Measurements from ENCODE around the gene TNFSF13.

TNFSF13 gene

DNA sequence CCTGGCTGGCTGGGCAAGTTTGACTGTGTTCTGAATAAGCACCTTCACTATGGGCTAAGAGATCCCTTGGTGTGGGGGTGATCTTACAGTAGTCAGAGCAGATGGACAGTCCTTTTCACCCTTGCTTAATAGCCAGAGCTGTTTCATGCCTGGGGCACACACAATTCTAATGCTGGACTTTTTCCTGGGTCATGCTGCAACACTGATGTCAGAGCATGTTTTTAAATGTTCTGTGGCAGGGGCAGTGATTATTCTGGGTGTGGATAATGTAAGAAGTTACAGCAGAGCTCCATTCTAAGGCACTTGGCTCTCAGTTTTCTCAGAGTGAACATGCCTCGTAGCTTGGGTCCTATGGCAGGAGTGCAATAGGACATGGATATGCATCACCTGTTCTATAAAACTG, 16.9 kb downstream of the TNFSF13 start:
- Histone ChIP-seq H3K4me2 (ENCODE audit: low read depth, low read length, poor library complexity, severe bottlenecking) (peak overlapping the region; percentile 71), H3K36me3 (ENCODE audit: low read length) (peaks cover 38% of the 10 kb centered on the region), H3K9ac (ENCODE audit: low read length) (no peak overlapping the region; the same call in 1 of the 2 replicates), H3F3A (ENCODE audit: insufficient read depth) (peaks cover 87% of the 10 kb centered on the region), H3K9me2 (replicated peaks; ENCODE audit: insufficient read depth, low read length) (no peaks in the 10 kb centered on the region), H3K79me2 (ENCODE audit: insufficient read depth, low read length) (peaks cover 35% of the 10 kb centered on the region), H2AFZ (ENCODE audit: low read depth, low read length, severe bottlenecking) (no peak overlapping the region), H3K27me3 (ENCODE audit: low read length) (no peaks in the 10 kb centered on the region), H3K9me3 (ENCODE audit: insufficient read depth, low read length) (no peaks in the 10 kb centered on the region), H3K4me3 (ENCODE audit: insufficient read depth, low read length, poor library complexity, severe bottlenecking) (no peak overlapping the region), H3K27ac (ENCODE audit: low read depth, low read length) (peak overlapping the region; percentile 4; the same call in 1 of the 2 replicates), H4K20me1 (ENCODE audit: low read depth, low read length) (peaks cover 32% of the 10 kb centered on the region)
- no peak for TF ChIP-seq EZH2phosphoT487 (conservative IDR thresholded peaks at IDR 0.05; ENCODE audit: low read length)
- TF ChIP-seq, protein P1, sequence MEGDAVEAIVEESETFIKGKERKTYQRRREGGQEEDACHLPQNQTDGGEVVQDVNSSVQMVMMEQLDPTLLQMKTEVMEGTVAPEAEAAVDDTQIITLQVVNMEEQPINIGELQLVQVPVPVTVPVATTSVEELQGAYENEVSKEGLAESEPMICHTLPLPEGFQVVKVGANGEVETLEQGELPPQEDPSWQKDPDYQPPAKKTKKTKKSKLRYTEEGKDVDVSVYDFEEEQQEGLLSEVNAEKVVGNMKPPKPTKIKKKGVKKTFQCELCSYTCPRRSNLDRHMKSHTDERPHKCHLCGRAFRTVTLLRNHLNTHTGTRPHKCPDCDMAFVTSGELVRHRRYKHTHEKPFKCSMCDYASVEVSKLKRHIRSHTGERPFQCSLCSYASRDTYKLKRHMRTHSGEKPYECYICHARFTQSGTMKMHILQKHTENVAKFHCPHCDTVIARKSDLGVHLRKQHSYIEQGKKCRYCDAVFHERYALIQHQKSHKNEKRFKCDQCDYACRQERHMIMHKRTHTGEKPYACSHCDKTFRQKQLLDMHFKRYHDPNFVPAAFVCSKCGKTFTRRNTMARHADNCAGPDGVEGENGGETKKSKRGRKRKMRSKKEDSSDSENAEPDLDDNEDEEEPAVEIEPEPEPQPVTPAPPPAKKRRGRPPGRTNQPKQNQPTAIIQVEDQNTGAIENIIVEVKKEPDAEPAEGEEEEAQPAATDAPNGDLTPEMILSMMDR (IDR thresholded peaks at IDR 0.05; ENCODE audit: insufficient read depth, low read length, poor library complexity, severe bottlenecking) = no peak

DNA sequence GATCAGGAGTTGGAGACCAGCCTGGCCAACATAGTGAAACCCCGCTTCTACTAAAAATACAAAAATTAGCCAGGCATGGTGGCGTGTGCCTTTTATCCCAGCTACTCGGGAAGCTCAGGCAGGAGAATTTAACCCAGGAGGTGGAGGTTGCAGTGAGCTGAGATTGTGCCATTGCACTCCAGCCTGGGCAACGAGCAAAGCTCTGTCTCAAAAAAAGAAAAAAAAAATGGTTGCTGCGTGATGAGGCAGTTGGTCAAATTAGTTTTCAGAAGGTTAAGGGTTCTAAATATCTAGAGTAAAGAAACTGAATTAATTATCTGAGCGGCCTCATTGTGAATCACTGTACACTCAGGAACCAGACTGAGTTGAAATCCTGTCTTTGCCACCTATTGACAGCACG, 17.4 kb downstream of the TNFSF13 start:
- no peak overlapping the region for H3K4me3 ChIP-seq (ENCODE audit: insufficient read depth, low read length, poor library complexity, severe bottlenecking)
- H2AFZ ChIP-seq (ENCODE audit: low read depth, low read length, severe bottlenecking) = no peak overlapping the region
- no peaks in the 10 kb centered on the region for H3K27me3 ChIP-seq (ENCODE audit: low read length)
- H3F3A ChIP-seq (ENCODE audit: insufficient read depth) = peaks cover 87% of the 10 kb centered on the region
- H3K27ac ChIP-seq (ENCODE audit: low read depth, low read length) = no peak overlapping the region
- TF ChIP-seq, protein P1 (IDR thresholded peaks at IDR 0.05; ENCODE audit: insufficient read depth, low read length, poor library complexity, severe bottlenecking) = no peak
- TF ChIP-seq EZH2phosphoT487 (conservative IDR thresholded peaks at IDR 0.05; ENCODE audit: low read length) = no peak
- no peak overlapping the region for H3K4me2 ChIP-seq (ENCODE audit: low read depth, low read length, poor library complexity, severe bottlenecking)
- H3K79me2 ChIP-seq (ENCODE audit: insufficient read depth, low read length) = peaks cover 35% of the 10 kb centered on the region
- peaks cover 32% of the 10 kb centered on the region for H4K20me1 ChIP-seq (ENCODE audit: low read depth, low read length)
- H3K9me3 ChIP-seq (ENCODE audit: insufficient read depth, low read length) = no peaks in the 10 kb centered on the region
- H3K36me3 ChIP-seq (ENCODE audit: low read length) = peaks cover 38% of the 10 kb centered on the region
- H3K9me2 ChIP-seq (replicated peaks; ENCODE audit: insufficient read depth, low read length) = no peaks in the 10 kb centered on the region
- no peak overlapping the region; the same call in 1 of the 2 replicates for H3K9ac ChIP-seq (ENCODE audit: low read length)

DNA sequence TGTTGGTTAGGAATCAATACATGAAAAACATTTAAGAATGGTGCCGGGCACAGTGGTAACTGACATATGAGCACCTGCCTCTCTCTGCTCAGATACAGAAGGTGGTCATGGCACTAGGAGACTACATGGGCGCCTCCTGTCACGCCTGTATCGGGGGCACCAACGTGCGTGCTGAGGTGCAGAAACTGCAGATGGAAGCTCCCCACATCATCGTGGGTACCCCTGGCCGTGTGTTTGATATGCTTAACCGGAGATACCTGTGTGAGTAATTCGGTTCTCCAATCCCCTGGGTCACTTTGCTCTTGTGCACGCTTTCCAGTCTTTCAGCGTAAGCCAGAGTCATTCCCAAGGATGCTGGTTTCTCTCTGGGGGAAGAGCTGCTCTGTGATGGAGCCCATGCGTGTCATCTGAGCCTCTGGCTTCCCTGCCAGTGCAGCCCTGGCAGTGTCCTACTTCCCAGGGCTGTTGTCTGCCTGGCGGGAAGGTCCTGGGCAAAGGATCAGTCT, 17.9 kb downstream of the TNFSF13 start:
- H3F3A ChIP-seq (ENCODE audit: insufficient read depth) = peaks cover 85% of the 10 kb centered on the region
- H3K36me3 ChIP-seq (ENCODE audit: low read length) = peaks cover 38% of the 10 kb centered on the region
- no peaks in the 10 kb centered on the region for H3K27me3 ChIP-seq (ENCODE audit: low read length)
- H4K20me1 ChIP-seq (ENCODE audit: low read depth, low read length) = peaks cover 32% of the 10 kb centered on the region
- H3K9me3 ChIP-seq (ENCODE audit: insufficient read depth, low read length) = no peaks in the 10 kb centered on the region
- H3K4me3 ChIP-seq (ENCODE audit: insufficient read depth, low read length, poor library complexity, severe bottlenecking) = no peak overlapping the region
- H3K9ac ChIP-seq (ENCODE audit: low read length) = no peak overlapping the region
- H3K27ac ChIP-seq (ENCODE audit: low read depth, low read length) = no peak overlapping the region
- no peak overlapping the region for H3K4me2 ChIP-seq (ENCODE audit: low read depth, low read length, poor library complexity, severe bottlenecking)
- no peak overlapping the region for H2AFZ ChIP-seq (ENCODE audit: low read depth, low read length, severe bottlenecking)
- no peaks in the 10 kb centered on the region for H3K9me2 ChIP-seq (replicated peaks; ENCODE audit: insufficient read depth, low read length)
- TF ChIP-seq, protein P1 (IDR thresholded peaks at IDR 0.05; ENCODE audit: insufficient read depth, low read length, poor library complexity, severe bottlenecking) = no peak
- TF ChIP-seq EZH2phosphoT487 (conservative IDR thresholded peaks at IDR 0.05; ENCODE audit: low read length) = no peak
- peaks cover 35% of the 10 kb centered on the region for H3K79me2 ChIP-seq (ENCODE audit: insufficient read depth, low read length)
